Stimulated activated naive CD4-positive, alpha-beta T cell treated with Interleukin-2 at 50 U/mL for 16 hours (primary cell): ENCODE data around the gene POC5.
"Not testable (repeated sequence)": the region's sequence is repeated elsewhere in the genome, so short reads cannot be mapped to it uniquely, and the experiment has no call there.

Experiments used
- DNase-seq: peaks from one replicate; lab custom pipeline; 2025; lab: John Stamatoyannopoulos, UW

The POC5 gene, protein sequence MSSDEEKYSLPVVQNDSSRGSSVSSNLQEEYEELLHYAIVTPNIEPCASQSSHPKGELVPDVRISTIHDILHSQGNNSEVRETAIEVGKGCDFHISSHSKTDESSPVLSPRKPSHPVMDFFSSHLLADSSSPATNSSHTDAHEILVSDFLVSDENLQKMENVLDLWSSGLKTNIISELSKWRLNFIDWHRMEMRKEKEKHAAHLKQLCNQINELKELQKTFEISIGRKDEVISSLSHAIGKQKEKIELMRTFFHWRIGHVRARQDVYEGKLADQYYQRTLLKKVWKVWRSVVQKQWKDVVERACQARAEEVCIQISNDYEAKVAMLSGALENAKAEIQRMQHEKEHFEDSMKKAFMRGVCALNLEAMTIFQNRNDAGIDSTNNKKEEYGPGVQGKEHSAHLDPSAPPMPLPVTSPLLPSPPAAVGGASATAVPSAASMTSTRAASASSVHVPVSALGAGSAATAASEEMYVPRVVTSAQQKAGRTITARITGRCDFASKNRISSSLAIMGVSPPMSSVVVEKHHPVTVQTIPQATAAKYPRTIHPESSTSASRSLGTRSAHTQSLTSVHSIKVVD

GRCh38 chr5:75717082-75717922 lies at the start of gene POC5:
Gene POC5 (minus strand): TSS chr5:75717437. CDS start chr5:75712937, 4,500 bp downstream.
- DNase-seq = peak; percentile 98

DNA sequence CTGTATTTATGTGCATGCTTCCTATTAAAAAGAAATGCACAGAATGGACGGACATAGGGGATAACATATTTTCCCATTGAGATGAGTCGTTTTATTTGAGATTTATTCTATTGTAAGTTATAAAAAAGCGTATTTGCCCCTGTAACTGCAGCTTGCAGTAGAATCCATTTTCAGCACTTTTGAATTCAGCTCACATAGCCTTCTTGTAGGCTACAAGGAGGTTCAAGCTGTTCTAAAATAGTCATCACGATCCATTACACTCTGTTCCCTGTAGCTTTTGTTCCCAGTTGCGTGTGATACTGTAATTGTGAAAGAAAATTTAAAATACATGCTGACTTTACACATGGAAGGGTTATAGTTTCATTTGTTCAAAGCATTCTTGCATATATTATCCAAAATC lies 40.9 kb upstream of the POC5 start:
- no peak for DNase-seq

- no peak for DNase-seq
These were observed 39.7 kb upstream of the POC5 start for GRCh38 chr5:75756981-75757380.

GRCh38 chr5:75756211-75756610 lies 39.0 kb upstream of the POC5 start:
- no peak for DNase-seq

DNA sequence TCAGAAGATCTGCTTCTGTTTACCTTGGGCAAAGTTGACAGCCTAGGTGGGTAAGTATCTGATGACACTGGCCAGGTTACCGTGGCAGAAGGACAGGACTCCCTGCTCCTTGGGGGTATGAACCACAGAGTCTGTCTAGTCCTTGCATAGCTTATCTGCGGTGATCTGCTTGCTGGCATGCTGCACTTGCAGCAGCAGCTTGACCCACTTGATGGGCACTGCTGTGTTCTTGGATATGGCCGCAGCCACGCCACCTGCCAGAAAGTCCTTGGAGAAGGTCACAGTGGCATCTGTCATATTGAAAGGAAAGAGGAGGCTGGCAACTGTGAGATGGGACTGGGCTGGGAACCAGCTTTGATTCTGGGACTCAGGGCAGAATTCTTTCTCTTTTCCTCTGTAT lies 35.9 kb upstream of the POC5 start:
- no peak for DNase-seq

DNA sequence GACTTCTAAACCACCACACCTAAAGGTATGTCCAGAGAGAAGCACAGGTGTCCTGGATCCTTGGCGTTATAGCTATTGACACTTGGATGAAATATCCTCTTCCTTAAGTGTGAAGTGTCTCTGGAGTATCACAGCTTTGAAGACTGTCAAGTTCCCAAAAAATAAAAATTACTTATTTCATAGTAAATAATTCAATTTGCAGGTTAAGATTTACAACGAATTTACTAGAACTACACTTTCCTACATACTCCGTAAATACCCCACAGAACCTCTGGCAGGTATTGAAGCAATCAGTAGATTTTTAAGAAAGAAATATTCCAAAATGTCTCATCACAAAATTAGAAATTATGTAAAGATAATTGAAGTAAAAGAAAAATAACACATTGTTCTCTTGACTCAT lies 27.1 kb upstream of the POC5 start:
- no peak for DNase-seq

DNA sequence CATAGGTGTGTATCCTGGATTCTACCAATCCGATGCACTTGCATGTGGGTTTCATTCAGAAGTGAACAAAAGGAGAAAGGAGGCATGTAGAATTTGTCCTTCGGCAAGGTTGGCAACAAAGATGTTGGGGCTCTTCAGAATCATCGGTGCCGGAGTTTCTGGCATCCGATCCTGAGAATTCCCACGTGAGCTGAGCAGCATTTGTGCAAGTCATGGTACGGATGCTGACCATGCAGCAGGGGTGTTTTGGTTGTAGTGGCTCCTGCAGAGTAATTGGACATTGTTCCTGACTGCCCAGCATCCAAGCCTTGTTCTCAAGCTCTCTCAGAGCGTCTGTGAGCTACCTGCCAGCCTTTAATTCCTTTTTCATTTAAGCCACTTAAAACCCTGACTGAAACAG lies 19.0 kb upstream of the POC5 start:
- no peak for DNase-seq

DNA sequence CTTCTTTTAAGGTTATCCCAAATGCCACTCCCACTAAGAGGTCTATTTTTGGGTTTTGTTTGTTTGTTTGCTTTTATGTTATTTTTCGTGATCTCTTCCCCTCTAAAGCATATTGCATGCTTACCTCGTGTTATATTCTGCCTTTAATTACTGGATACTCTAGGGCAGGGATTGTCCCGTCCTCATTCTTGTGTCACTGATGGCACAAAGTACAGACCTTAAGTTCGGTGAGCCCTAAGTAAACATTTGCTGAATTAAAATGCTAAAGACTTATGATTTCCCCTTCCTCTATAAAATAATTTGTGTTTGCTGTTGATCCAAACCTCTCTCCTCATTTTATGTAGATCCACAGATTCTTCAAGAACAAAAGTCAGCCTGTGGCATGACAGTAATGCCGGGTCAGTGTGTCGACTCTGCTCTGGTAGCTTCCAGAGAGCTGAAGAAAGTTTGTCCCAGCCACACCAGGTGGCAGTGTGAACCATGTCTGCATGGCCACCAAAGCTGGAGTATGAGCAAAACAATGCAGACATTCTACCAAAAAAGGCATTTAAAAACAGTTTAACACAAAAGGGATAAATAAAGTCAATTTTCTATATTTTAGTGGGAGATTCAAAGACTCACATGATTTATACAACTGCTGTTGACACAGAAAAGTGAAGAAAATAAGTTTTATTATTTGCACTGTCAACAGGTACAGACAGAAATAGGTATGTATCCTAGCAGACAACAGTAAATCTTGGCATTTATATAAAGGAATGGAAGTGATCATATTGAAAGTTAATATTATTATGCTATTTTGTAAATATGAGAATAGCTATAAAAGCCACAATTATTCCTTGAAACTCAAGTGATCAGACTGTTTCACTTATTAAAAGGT lies 17.9 kb upstream of the POC5 start:
- no peak for DNase-seq

- DNase-seq = no peak
These were observed 16.5 kb upstream of the POC5 start for GRCh38 chr5:75733767-75734166.

DNA sequence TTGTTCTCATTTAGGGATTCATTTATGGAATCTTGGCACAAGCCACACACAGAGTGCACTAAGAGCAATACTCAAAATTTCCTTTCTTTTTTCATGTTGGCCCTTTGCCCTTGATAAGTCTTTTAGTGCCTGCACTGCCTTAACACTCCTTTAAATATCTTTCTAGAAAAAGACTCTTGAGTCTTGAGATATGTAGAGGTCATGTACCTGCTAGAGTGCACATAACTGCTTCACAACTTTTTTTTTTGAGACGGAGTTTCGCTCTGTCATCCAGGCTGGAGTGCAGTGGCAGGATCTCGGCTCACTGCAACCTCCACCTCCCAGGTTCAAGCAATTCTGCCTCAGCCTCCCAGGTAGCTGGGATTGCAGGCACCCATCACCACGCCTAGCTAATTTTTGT lies 14.3 kb upstream of the POC5 start:
- DNase-seq = not testable (repeated sequence)

DNA sequence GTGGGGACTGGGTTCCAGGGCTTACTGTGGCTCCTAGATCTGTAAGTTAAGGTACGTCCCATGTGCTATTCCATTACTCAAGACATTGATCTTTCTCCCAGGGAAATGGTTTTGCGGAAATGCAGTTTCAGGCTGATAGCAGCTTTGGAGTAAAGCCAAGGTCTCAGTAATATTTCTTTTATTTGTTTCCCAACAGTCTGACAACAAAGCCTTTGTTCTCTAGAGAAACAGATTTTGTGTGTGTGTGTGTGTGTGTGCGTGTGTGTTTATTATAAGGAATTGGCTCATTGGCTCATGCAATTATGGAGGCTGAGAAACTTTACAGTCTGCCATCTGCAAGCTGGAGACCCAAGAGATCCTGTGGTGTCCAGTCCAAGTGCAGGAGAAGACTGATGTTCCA lies 12.1 kb upstream of the POC5 start:
- no peak for DNase-seq

DNA sequence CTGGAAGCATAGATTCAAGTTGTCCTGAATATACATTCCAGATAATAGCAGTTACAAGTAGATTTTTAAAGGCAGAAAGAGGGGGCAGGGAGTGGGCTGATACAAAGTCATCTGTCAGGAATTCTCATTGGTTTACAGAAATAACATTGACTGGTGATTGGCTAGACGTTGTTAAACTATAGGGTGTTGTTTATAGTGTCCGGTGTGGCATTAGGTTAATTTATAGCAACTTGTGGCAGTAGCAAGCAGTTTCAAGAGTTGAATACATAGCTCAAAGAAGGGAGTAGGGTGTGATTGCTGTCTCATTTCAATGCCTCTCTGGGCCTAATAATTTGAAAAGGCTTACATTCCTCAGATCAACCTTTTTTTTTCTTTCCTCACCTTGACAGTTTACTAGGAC lies 10.7 kb upstream of the POC5 start:
- no peak for DNase-seq

GRCh38 chr5:75726224-75726623 lies 9.0 kb upstream of the POC5 start:
- not testable (repeated sequence) for DNase-seq

- no peak for DNase-seq
These were observed 6.1 kb upstream of the POC5 start for GRCh38 chr5:75723378-75723777.

- no peak for DNase-seq
These were observed 4.3 kb upstream of the POC5 start for GRCh38 chr5:75721573-75721972.

DNA sequence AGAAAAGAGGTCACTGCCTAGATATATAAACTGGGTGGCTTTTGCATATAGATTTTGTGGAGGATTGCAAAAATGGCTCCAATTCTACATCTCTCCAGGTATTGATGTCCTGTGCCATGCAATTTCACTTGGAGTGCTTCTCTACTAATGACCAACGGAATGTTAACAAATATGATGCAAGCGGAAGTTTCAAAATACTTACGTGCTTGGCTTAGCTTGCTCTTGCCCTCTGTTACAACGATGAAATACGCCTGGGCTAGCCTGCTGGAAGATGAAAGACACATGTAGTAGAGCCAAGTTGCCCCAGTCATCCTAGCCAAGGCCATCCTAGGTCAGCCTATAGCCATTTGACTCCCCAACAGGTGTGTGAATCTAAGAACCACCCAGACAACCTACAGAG lies 3.6 kb upstream of the POC5 start:
- no peak for DNase-seq

DNA sequence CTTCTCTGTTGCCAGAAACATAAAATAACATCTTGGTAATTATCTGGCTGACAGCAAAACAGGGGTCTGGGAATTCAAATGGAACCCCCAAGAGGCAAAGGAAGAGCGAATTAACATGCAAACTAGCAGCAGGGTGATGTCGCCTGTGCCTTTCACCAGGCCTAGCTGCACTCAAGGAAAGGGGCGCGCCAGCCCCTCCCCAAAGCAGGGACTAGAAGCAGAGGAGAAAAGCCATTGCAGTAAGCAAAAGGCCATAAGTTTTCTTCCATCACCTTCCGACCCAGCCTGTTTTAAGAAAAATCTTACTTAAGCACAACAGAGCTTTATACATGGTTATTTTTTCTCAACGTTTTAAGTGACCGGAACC lies 539 bp downstream of the POC5 start:
- DNase-seq = no peak

- no peak for DNase-seq
These were observed 5.1 kb downstream of the POC5 start for GRCh38 chr5:75712091-75712490.

GRCh38 chr5:75711151-75711550 lies 6.1 kb downstream of the POC5 start:
- no peak for DNase-seq

GRCh38 chr5:75710637-75711036 lies 6.6 kb downstream of the POC5 start:
- no peak for DNase-seq

DNA sequence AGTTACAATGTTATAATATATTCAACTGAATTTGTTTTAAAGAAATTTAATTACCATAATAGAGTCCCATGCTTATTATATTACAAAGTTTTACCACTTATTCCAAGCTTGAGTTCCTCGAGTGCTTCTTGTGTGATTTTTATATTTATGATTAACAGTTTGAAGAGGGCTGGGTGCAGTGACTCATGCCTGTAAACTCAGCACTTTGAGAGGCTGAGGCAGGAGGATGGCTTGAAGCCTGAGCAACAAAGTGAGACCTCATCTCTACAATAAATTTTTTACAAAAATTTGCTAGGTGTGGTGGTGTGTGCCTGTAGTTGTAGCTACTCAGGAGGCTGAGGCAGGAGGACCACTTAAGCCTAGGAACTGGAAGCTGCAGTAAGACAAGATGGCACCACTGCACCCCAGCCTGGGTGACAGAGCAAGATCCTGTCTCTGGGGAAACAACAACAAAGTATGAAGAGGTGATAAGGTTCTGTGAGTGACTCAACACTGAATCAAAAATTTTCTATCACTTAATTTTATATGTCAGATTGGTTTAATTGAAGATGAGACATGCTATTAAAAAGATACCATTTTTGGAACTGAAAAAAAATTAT lies 9.2 kb downstream of the POC5 start:
- no peak for DNase-seq

GRCh38 chr5:75706775-75707174 lies 10.5 kb downstream of the POC5 start:
- DNase-seq = no peak
